Measurements from ENCODE around the gene ZNF189. TPM values are rescaled to one million over a fixed set of nuclear protein-coding genes. Genes with fewer than 3 reads are reported as not detected.

Gene ZNF189
- total RNA-seq, 6 experiments from 2014 or later = 10.2 to 11.6 (median 11.2) TPM

DNA sequence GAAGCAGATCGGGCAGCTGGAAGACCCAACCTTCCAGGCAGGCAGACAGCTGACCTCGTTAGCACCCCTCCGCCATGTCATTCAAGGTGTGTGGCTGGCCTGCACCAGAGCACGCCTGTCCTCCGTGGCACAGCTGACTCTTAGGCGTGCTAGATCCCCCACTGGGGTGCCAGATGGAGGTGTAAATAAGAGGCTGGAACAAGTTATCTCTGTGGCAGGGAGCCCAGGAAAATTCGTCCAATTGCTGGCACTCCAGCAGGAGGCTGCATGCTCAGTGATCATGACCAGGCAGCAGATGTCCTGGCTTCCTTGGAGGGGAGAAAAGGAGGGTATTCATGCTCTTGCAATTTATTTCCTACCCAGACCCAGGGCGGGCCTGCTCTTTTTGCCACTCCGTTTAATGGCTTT, 44.7 kb downstream of the ZNF189 start:
- Mint-ChIP-seq H3K36me3 (ENCODE audit: low read depth) (no peaks in the 10 kb centered on the region), H3K4me1 (ENCODE audit: low read depth) (peaks cover 10% of the 10 kb centered on the region), H3K9me3 (no peaks in the 10 kb centered on the region), H3K27me3 (ENCODE audit: insufficient read depth) (peaks cover 17% of the 10 kb centered on the region), H3K4me3 (no peak overlapping the region), H3K27ac (no peak overlapping the region)
- TF ChIP-seq, protein P1, sequence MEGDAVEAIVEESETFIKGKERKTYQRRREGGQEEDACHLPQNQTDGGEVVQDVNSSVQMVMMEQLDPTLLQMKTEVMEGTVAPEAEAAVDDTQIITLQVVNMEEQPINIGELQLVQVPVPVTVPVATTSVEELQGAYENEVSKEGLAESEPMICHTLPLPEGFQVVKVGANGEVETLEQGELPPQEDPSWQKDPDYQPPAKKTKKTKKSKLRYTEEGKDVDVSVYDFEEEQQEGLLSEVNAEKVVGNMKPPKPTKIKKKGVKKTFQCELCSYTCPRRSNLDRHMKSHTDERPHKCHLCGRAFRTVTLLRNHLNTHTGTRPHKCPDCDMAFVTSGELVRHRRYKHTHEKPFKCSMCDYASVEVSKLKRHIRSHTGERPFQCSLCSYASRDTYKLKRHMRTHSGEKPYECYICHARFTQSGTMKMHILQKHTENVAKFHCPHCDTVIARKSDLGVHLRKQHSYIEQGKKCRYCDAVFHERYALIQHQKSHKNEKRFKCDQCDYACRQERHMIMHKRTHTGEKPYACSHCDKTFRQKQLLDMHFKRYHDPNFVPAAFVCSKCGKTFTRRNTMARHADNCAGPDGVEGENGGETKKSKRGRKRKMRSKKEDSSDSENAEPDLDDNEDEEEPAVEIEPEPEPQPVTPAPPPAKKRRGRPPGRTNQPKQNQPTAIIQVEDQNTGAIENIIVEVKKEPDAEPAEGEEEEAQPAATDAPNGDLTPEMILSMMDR (IDR thresholded peaks at IDR 0.05) = no peak
- DNase-seq = no peak

DNA sequence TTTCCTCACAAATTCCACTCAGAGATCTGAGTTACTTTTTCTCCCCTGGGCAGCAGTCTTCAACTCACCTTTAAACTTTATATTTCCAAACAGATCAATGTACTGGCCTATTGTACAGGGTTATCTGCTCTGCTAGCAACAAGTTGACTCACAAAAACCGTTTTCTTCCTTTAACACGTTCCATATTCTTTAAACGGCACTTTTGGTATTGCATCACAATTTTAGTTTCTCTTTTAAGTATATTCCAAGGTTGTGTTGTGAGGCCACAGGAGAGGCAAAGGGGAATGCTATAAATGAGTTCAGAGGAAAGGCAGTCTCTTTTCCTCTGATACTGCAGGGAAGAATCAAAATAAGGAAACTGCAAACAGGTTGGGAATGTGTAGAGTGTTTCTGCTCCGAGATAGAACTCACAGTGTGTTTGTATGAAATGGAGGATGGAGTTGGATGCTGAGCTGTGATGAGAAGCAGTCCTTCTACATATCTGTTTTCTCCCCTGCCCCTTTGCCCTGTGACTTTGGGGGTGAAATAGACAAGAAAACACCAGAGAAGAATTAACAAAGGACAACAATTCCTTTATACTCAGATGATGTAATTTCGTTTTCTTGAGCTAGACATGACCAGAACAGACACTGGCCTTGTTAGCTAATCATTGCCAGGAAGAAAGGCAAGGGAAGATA, 46.8 kb downstream of the ZNF189 start:
- Mint-ChIP-seq H3K4me1 (ENCODE audit: low read depth) (peaks cover 21% of the 10 kb centered on the region), H3K27ac (peak overlapping the region; percentile 49; the same call in 1 of the 2 replicates), H3K36me3 (ENCODE audit: low read depth) (no peaks in the 10 kb centered on the region), H3K27me3 (ENCODE audit: insufficient read depth) (peaks cover 19% of the 10 kb centered on the region), H3K4me3 (peak overlapping the region; percentile 70), H3K9me3 (no peaks in the 10 kb centered on the region)
- DNase-seq = no peak
- TF ChIP-seq, protein P1 (IDR thresholded peaks at IDR 0.05) = no peak

DNA sequence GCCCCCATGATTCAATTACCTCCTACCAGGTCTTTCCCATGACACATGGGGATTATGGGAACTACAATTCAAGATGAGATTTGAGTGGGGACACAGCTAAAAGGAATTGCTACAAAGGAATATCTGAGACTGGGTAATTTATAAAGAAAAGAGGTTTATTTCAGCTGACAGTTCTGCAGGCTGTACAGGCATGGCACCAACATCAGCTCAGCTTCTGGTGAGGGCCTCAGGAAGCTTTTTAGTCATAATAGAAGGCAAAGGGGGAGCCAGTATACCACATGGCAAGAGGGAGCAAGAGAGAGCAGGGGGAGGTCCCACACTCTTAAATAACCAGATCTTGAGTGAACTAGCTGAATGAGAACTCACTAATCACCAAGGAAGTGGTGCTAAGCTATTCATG, 48.1 kb downstream of the ZNF189 start:
- TF ChIP-seq, protein P1 (IDR thresholded peaks at IDR 0.05) = no peak
- Mint-ChIP-seq H3K9me3 (no peaks in the 10 kb centered on the region), H3K36me3 (ENCODE audit: low read depth) (no peaks in the 10 kb centered on the region), H3K4me1 (ENCODE audit: low read depth) (peaks cover 23% of the 10 kb centered on the region), H3K27me3 (ENCODE audit: insufficient read depth) (peaks cover 18% of the 10 kb centered on the region), H3K27ac (no peak overlapping the region), H3K4me3 (no peak overlapping the region)
- no peak for DNase-seq

DNA sequence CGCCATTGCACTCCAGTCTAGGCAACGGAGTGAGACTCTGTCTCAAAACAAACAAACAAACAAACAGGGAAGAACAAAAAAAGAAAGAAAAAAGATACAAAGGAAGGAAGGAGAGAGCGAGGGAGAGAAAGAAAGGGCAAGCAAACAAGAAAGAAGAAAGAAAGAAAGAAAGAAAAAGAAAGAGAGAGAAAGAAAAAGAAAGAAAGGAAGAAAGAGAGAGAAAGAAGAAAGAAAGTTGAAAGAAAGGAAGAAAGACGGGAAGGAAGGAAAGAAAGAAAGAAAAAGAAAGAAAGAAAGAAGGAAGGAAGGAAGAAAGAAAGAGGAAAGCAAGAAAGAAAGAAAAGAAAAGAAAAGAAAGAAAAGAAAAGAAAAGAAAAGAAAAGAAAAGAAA, 50.0 kb downstream of the ZNF189 start:
- H3K4me1 Mint-ChIP-seq (ENCODE audit: low read depth) = peaks cover 33% of the 10 kb centered on the region

DNA sequence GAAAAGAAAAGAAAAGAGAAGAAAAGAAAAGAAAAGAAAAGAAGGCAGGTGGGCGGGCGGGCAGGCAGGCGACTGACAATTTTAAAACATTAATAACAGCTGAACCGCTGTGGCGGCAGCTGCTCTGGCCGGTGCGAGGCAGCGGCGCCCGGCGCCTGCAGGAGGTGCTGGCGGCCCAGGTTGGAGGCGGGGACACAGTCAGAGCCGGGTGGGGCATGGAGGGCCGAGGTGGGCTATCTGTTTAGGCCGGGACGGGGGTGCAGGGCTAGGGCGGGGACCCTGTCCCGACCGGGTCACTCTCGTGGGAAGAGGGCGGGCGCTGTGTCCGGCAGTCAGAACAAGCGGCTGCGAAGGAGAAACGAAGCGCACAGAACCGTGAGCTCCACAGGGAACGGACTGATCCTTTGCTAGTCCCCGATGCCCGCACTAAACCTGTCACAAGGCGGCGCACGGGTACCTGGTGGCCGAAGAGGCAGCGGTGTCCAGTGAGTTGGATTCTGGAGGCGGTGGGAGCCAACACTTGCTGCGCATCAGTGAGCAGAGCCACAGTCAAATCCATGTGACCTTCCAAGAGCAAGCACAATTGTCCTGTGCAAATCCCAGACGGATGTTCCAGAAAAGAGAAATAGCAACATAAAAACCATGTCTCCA, 50.5 kb downstream of the ZNF189 start:
- H3K4me3 Mint-ChIP-seq = peak overlapping the region; percentile 88
- peak; percentile 52 for DNase-seq
- H3K27ac Mint-ChIP-seq = no peak overlapping the region
- H3K4me1 Mint-ChIP-seq (ENCODE audit: low read depth) = peaks cover 38% of the 10 kb centered on the region
- H3K9me3 Mint-ChIP-seq = no peaks in the 10 kb centered on the region
- peaks cover 5% of the 10 kb centered on the region for H3K27me3 Mint-ChIP-seq (ENCODE audit: insufficient read depth)
- TF ChIP-seq, protein P1 (IDR thresholded peaks at IDR 0.05) = peak; percentile 77
- no peaks in the 10 kb centered on the region for H3K36me3 Mint-ChIP-seq (ENCODE audit: low read depth)

More for the DNA sequence above, 50.0 kb downstream of the ZNF189 start:
- Mint-ChIP-seq H3K36me3 (ENCODE audit: low read depth) (no peaks in the 10 kb centered on the region), H3K27ac (peak overlapping the region; percentile 55; the same call in 1 of the 2 replicates), H3K9me3 (no peaks in the 10 kb centered on the region), H3K4me3 (peak overlapping the region; percentile 88), H3K27me3 (ENCODE audit: insufficient read depth) (peaks cover 5% of the 10 kb centered on the region)
- no peak for DNase-seq
- TF ChIP-seq, protein P1 (IDR thresholded peaks at IDR 0.05) = no peak
